DMS153 (cell line): ENCODE results near the gene NME8.
"Not testable (repeated sequence)": the region's sequence is repeated elsewhere in the genome, so short reads cannot be mapped to it uniquely, and the experiment has no call there.

Experiments used
- DNase-seq: peaks from one replicate; lab custom pipeline; 2025; lab: John Stamatoyannopoulos, UW

NME8 gene

GRCh38 chr7:37848297-37848696 lies at the start of gene NME8:
Gene NME8 (plus strand): TSS chr7:37848597. CDS start chr7:37850267, 1,670 bp downstream.
- no peak for DNase-seq

DNA sequence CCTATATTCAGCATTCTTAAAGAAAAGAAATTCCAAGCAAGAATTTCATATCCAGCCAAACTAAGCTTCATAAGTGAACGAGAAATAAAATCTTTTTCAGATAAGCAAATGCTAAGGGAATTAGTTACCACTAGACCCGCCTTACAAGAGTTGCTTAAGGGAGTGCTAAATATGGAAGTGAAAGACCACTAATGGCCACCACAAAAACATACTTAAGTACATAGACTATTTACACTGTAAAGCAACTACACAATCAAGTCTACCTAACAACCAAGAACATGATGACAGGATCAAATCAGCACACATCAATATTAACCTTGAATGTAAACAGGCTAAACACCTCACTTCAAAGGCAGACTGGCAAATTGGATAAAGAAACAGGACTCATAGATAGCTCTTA lies 42.2 kb upstream of the NME8 start:
- DNase-seq = no peak

GRCh38 chr7:37812161-37812580 lies 36.2 kb upstream of the NME8 start:
- not testable (repeated sequence) for DNase-seq

GRCh38 chr7:37815671-37816371 lies 32.6 kb upstream of the NME8 start:
- no peak for DNase-seq

GRCh38 chr7:37816922-37817590 lies 31.3 kb upstream of the NME8 start:
- DNase-seq = no peak

DNA sequence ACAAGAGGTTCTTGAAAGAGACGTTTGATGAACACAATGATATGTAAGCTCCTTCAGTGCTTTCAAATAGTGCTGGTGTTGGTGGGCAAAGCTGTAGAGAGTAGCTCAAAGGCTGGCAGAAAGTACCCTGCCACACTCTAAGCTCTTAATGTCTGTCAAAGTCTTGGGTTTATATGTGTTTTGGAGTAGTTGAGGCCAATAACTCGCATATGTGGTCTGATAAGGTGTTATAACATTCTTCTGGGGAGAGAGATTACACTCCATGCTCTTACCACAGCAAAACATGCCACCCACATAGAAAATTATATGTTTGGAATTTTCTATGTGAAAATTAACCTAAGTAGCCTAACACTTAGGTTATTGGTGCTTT lies 30.8 kb upstream of the NME8 start:
- DNase-seq = no peak

GRCh38 chr7:37817996-37818720 lies 30.2 kb upstream of the NME8 start:
- no peak for DNase-seq

GRCh38 chr7:37820708-37821468 lies 27.5 kb upstream of the NME8 start:
- no peak for DNase-seq

DNA sequence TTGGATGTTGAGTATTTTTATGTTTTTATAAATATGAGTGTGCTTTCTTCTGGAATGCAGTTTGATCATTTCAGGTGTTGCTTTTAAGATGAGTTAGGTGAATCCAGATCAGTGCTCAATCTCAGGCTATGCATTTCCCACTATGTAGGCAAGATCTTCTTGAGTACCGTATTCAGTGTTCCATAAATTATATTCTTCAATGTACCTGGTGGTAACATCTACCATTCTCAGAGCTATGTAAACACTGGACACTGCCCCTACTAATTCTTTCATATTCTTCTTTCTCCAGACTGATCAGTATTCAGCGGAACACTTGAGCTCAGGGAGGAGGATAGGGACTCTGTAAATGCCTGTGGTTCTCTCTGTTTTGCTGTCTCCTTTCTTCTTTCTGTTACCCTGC lies 25.5 kb upstream of the NME8 start:
- no peak for DNase-seq

DNA sequence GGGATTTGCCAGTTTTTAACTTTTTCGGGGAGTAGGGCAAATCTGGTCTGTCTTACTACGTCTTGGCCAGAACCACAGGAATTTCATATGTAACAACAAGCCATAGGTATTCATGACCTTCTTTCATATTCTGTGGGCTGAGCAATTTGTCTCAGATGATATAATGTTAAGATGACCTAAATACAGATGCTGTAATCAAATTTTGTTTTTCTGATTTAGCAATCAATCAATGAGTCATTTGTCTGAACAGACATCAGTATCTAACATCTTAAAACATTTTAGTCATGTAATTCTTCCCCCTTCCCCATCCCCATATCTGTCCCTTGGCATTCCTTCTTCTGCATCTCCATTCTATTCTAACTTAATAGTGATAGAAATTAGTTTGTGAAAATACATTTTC lies 24.8 kb upstream of the NME8 start:
- no peak for DNase-seq

GRCh38 chr7:37825038-37825437 lies 23.4 kb upstream of the NME8 start:
- DNase-seq = no peak

GRCh38 chr7:37826825-37827224 lies 21.6 kb upstream of the NME8 start:
- no peak for DNase-seq

- DNase-seq = no peak
These were observed 17.2 kb upstream of the NME8 start for GRCh38 chr7:37831244-37831643.

GRCh38 chr7:37832194-37832593 lies 16.2 kb upstream of the NME8 start:
- peak; percentile 54 for DNase-seq

GRCh38 chr7:37833107-37833817 lies 15.1 kb upstream of the NME8 start:
- DNase-seq = peak; percentile 17

GRCh38 chr7:37833818-37834146 lies 14.6 kb upstream of the NME8 start:
- DNase-seq = no peak

DNA sequence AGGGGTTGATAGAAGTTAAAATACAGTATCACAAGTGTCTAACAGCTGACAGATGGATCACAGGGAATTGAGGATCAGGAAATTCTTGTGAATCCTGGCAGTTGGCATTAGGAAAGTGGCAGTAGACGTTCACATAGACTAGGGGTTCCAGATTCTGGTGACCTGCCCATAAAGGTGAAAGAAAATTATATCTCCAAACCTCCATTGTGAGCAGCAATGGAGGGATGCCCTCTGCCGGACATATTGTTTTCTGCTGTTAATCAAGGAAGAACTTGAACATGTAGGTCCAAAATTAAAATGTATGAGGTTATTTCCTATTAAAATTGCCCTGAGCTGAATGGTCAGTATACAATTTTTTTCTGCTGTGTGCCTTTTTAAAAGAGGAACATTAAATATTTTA lies 5.1 kb downstream of the NME8 start:
- DNase-seq = no peak

DNA sequence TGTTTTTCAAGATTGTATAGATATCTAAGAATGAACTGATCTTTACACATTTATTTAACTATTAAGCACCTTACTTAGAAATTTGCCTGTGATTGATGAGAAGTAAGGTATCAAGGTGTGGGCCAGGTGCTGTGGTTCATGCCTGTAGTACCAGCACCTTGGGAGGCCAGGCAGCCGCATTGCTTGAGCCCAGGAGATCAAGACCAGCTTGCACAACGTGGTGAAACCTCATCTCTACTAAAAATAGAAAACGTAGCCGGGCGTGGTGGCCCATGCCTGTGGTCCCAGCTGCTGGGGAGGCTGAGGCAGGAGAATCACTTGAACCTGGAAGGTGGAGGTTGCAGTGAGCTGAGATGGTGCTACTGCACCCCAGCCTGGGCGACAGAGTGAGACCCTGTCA lies 33.7 kb downstream of the NME8 start:
- DNase-seq = no peak

DNA sequence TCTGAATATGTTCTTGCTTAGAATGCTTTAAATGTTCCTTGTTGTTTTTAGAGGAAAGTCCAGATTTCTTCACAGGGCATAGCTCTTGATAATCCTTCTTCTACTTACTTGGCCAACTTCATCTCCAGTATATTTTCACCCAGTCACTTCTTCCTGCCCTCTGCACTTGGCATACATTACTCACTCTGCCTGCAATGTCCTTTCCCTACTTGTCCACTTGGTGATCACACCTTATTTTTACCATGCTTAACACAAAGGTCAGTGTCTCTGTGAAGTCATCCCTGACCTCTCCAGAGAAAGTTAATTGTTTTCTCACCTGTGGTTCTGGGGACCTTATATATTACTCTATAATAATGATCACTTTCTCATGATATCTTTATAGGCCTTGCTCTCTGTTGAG lies 45.0 kb downstream of the NME8 start:
- no peak for DNase-seq

GRCh38 chr7:37894671-37895070 lies 46.3 kb downstream of the NME8 start:
- no peak for DNase-seq

DNA sequence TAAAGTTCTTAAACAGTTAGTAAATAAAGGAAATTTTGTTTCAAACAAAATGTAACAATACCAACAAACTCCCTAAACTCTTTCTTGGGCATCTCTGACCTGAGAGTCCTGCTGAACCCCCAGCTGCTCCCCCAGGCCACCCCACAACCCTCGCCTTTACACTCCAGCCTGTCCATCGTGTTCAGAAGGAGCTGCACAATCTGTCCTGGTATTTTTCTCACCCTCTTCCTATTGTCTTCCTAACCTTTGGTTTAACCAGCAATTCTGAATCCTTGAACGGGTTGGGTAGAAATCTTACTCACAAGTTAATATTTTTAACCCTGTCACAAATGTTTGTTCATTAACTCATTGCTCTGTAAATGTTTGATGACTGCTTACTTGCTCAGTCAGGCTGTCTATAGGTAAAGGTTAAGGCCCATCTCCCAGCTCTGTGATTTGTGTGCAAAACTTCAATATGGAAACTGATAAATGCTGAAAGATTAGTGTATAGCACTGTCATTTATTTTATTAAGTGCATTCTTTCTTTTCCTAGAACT lies 51.4 kb downstream of the NME8 start:
- DNase-seq = no peak
